Bronchial epithelial cell (primary cell): ENCODE measurements around the gene SESN2. TPM values are rescaled to one million over a fixed set of nuclear protein-coding genes. Genes with fewer than 3 reads are reported as not detected.

Source experiments
- DNase-seq: peaks from one replicate; pipeline ENCODE4 v3.0.0-alpha.2; 2010; ENCODE audit warnings: low read depth
- FAIRE-seq: peaks from 2 replicates; lab custom pipeline; 2011; peaks lifted over from hg19 to GRCh38; lab: Jason Lieb, UNC
- H3K27me3 ChIP-seq: 2 replicates; pipeline ENCODE4 v1.5.1; 2011; ENCODE audit warnings: low read length; ENCODE audit not compliant: control insufficient read depth, insufficient read depth
- H3K36me3 ChIP-seq: 2 replicates; pipeline ENCODE4 v1.5.1; 2011; ENCODE audit warnings: low read length; ENCODE audit not compliant: control insufficient read depth, insufficient read depth
- H3K4me3 ChIP-seq: 2 replicates; pipeline ENCODE4 v1.5.1; 2011; ENCODE audit warnings: mild to moderate bottlenecking, low read depth, low read length, control low read depth
- total RNA-seq: library from RNA; depleted of rRNA; stranded (reverse); fragments of >200 nt; gene quantifications from 2 replicates; pipeline ENCODE4 v1.2.1, GENCODE V29; 2014
- TF ChIP-seq, protein P1 (sequence below): IDR thresholded peaks from 2 replicates; pipeline ENCODE4 v1.5.1; 2011; ENCODE audit warnings: mild to moderate bottlenecking, moderate library complexity, low read length, control low read depth, inconsistent platforms; ENCODE audit not compliant: insufficient read depth, severe bottlenecking

The SESN2 gene
- total RNA-seq, 1 donor from 2014 or later, result 24.2 TPM

DNA sequence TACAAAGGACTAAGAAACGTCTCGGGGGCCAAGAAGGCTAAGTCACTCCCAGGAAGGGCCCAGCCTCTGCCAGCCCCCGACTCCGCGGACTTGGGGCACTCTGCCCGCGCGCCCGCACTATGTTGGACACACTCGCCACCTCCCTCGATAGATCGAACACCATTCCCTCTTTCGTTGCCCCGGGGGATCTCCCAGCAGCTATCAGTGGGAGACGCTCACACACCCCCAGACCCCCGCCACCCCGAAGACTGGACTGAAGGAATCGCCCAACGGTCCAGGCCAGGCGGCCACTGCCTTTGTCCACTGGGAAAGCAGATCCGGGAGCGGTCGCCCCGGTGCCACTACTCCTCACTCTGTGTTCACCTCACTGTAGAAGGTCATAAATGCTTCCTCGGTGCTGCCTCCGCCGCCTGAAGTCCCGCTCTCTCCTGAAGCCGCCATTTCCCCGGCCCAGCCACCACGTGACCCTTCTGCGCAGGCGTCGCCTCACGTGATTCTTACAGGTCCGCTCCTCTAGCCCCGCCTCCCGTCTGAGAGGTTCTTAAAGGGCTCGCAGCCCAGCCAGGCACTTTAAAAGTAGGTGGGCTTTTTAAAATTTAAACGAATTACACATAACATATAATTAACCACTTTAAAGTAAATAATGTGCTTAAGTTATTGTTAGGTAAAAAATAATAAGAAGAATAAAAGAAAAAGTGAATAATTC is 26.6 kb upstream of the SESN2 start, which contains the start of gene DNAJC8:
Gene DNAJC8 (minus strand): TSS at position 472 of the 706 bp plus-strand sequence. CDS start 31 bp downstream, at position 441.
- peak; percentile 86 for DNase-seq
- TF ChIP-seq, protein P1, sequence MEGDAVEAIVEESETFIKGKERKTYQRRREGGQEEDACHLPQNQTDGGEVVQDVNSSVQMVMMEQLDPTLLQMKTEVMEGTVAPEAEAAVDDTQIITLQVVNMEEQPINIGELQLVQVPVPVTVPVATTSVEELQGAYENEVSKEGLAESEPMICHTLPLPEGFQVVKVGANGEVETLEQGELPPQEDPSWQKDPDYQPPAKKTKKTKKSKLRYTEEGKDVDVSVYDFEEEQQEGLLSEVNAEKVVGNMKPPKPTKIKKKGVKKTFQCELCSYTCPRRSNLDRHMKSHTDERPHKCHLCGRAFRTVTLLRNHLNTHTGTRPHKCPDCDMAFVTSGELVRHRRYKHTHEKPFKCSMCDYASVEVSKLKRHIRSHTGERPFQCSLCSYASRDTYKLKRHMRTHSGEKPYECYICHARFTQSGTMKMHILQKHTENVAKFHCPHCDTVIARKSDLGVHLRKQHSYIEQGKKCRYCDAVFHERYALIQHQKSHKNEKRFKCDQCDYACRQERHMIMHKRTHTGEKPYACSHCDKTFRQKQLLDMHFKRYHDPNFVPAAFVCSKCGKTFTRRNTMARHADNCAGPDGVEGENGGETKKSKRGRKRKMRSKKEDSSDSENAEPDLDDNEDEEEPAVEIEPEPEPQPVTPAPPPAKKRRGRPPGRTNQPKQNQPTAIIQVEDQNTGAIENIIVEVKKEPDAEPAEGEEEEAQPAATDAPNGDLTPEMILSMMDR, result no peak
- Histone ChIP-seq H3K4me3 (peak within 1 kb of the TSS; percentile 99), H3K27me3 (no peaks in the 10 kb centered on the region), H3K36me3 (peaks cover 4% of the 10 kb centered on the region)
- FAIRE-seq, result no peak

DNA sequence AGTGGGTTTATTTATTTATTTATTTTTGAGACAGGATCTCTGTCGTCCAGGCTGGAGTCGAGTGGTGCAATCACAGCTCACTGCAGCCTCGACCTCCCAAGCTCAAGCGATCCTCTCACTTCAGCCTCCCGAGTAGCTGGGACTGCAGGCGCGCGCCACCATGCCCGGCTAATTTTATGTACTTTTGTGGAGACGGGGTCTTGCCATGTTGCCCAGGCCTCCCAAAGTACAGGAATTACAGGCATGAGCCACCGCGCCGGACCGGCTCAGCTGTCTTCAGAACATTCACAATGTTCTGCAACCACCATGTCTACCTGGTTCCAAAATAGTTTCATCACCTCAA is 26.1 kb upstream of the SESN2 start:
- TF ChIP-seq, protein P1, result no peak
- no peaks in the 10 kb centered on the region for H3K27me3 ChIP-seq
- FAIRE-seq, result no peak
- H3K4me3 ChIP-seq, result no peak overlapping the region
- peaks cover 4% of the 10 kb centered on the region for H3K36me3 ChIP-seq
- DNase-seq, result no peak

DNA sequence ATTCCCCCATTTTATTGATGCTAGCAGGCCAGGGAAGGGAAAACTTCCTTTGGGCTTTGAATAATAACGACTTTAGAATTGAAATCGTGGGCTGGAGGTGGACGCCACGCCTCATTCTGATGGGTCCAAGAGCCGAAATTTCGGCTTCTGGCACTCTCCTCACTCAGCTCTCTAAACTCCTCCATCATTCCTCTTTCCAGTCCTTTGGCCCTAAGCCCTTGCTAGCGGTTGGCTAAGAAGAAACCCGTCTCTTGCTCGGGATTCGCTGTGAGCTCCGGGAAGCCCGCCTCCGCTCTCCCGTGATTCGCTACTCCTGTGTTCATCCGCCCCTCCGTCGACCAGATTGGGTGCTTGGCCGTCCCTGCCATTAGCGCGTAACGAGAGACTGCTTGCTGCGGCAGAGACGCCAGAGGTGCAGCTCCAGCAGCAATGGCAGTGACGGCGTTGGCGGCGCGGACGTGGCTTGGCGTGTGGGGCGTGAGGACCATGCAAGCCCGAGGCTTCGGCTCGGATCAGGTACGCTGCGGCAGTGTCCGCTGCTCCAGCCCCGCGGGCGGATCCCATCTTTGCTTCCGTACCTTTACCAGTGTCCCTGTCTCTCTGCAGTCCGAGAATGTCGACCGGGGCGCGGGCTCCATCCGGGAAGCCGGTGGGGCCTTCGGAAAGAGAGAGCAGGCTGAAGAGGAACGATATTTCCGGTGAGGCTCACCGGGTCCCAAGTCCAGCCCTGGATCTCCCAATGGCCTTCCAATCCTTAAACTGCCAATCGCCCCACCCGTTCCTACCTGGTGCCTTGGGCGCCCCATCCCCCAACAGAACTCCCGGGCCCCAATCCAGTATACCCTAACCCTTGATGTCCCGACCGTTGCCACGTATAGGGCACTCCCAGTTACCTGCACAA is 23.3 kb upstream of the SESN2 start, which contains the start of gene ATP5IF1:
Gene ATP5IF1 (plus strand): TSS at position 370 of the 901 bp plus-strand sequence. CDS start 60 bp downstream, at position 430.
- Histone ChIP-seq H3K27me3 (no peaks in the 10 kb centered on the region), H3K36me3 (no peaks in the 10 kb centered on the region), H3K4me3 (peak within 1 kb of the TSS; percentile 53)
- DNase-seq (peak; percentile 96), FAIRE-seq (peak; percentile 60)
- TF ChIP-seq, protein P1, result no peak

DNA sequence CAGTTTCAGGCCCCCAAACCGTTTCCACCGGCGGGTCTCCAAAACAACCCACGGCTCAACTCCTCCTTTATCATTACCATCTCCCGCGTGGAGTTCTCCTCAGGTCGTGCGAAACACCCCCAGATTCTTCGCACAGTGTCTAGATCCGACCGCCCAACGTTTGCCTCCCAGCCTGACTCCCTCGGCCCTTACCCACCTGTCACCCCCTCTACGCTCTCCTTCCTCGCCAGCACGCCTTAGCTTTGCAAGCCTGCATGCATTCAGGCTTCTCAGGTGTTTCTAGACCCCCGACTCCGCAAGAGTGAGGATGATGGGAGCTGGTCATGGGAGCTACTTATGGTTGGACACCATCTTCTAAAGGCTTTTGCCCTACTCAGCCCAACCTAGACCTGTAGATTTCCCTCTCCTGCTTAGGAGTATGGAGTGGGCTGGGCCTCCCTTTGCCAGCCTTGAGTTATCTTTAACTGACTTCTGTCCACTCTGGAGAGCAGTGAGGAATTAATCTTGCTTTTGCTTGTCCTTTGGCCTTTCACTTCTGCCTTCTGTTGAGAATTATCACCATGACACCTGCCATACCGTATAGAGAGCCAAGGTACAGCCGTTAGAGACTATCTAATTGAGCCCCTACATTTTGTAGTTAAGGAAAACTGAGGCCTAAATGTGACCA is 22.5 kb upstream of the SESN2 start:
- no peaks in the 10 kb centered on the region for H3K27me3 ChIP-seq
- DNase-seq, result no peak
- FAIRE-seq, result no peak
- no peaks in the 10 kb centered on the region for H3K36me3 ChIP-seq
- H3K4me3 ChIP-seq, result peak overlapping the region; percentile 53
- TF ChIP-seq, protein P1, result no peak

DNA sequence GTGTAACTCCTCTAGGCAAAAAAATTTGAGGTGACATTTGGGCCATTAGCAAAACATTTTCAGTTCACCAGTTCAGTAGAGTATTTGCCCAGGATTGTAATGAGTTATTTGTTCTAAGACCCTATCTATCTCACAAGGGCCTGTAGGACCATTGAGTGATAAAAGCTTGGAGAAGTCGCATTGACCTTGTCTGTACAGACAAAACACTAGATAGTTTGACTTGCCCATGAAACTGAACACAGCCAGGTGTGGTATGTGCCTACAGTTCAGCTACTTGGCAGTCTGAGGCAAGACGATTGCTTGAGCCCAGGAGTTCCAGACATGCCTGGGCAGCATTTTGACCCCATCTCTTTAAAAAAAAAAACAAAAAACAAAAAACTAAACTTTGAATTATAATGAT is 20.3 kb upstream of the SESN2 start:
- TF ChIP-seq, protein P1, result no peak
- DNase-seq, result no peak
- no peak for FAIRE-seq
- no peaks in the 10 kb centered on the region for H3K36me3 ChIP-seq
- no peak overlapping the region for H3K4me3 ChIP-seq
- no peaks in the 10 kb centered on the region for H3K27me3 ChIP-seq
